GM21381 (cell line): Measurements from ENCODE around the gene CTRL.

ENCODE experiments used
- ATAC-seq: cut with Tn5 transposase; IDR thresholded peaks from one replicate; pipeline ENCODE4 v1.9.1; 2021; ENCODE audit warnings: mild to moderate bottlenecking, moderate library complexity; ENCODE audit not compliant: unreplicated experiment

Gene CTRL

DNA sequence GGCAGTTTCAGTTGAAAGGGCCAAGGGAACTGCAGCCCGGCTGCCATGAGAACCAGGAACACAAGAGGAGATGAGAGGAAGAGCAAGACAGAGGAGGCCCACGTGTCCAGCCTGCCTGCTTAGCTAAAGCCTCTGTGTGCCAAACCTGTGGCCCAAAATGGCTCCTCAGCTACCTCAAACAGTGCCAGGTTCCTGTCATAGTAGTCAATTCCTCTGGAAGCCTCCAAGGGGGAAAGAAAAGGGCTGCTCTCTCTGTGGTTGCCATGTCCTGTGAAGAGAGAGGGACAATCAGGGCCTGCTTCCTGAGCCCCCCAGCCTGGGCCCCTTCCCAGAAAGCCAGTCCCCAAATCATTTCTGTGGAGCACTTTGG lies 31.6 kb upstream of the CTRL start:
- ATAC-seq = no peak

DNA sequence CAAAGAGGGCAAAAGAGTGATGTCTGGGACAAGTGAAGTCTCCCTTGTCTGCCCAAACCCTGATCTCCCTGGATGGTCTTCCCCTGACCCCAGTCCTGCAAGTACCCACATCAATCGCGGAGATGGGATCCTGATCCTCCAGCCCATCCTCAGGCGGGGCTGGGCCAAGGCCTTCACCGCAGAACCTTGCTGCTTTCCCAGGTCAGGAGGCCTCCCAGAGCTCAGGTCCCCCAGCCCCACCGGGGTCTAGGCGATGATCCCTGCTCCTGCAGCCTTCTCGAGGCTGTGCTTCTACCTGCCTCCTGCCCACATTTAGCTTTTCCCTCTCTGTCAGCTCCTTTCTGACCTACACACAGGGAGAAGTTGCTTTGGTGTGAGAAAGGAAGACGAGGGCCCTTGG lies 30.5 kb upstream of the CTRL start:
- ATAC-seq = no peak

GRCh38 chr16:67961551-67961957 lies 29.9 kb upstream of the CTRL start:
- no peak for ATAC-seq

GRCh38 chr16:67959536-67960329 lies 28.1 kb upstream of the CTRL start:
- ATAC-seq = no peak

GRCh38 chr16:67957622-67958021 lies 26.0 kb upstream of the CTRL start:
- ATAC-seq = no peak

- no peak for ATAC-seq
Measured at GRCh38 chr16:67954421-67955196, 22.9 kb upstream of the CTRL start.

- ATAC-seq = no peak
Measured at GRCh38 chr16:67953641-67954375, 22.1 kb upstream of the CTRL start.

DNA sequence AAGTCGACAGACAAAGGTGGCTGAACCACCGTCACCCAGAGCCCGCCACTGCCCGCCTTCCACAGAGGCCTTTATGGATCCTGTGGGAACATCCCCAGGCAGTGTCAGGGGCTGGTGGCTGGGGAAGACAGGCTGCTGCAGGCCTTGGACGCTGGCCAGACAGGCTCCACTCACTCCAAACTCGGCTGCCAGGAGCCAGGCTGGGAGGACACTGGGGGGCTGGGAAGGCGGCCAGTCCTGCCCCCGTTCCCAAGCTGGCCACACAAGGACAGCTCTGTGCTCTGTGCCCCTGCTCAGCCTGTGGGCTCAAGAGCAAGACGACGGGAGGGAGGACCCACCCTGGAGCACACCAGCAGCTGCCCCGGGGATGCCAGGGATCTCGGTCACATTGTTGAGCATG lies 19.8 kb upstream of the CTRL start:
- ATAC-seq = no peak

DNA sequence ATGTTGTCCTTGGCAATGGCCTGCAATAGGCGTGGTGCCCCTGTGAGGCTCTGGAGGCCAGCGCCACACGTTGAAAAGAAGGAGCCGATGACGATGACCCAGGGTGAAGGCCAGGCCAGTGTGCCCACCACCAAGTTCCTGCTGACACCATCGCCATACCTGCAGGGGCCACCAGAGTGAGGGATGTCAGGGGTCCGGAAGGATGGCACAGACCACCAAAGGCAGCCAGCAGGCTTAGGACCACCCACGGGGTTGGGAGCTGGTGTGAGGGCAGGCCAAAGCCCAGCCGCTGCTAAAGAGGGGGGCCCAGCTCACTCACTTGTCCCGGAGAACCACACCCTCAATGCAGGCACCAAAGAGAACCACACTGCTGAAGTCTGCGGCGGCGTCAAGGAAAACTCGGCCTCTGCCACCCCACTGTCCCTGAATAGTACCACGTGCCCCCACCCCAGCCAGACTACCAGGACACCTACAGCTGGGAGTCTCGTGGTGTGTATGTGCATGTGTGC lies 18.7 kb upstream of the CTRL start:
- no peak for ATAC-seq

DNA sequence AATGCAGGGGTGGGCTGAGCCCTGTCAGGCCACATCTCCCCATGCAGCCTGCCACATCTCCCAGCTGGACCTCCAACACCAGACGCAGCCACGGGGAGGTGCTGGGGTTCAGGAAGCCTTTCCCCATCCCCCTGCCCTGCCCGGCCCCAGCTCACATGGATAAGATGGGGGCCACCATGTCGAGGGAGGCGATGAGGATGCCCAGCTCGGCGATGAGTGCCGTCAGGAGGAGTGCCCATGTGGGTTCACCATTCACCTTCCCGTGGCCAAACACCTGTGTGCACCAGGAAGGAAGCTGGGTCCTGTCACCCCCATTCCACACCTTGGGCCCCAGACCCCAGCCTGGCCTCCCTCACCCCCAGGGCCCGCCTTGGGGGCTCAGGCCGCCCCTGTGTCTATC lies 18.0 kb upstream of the CTRL start:
- no peak for ATAC-seq

- ATAC-seq = no peak
Measured at GRCh38 chr16:67948015-67948414, 16.4 kb upstream of the CTRL start.

GRCh38 chr16:67946966-67947558 lies 15.4 kb upstream of the CTRL start:
- ATAC-seq = no peak

DNA sequence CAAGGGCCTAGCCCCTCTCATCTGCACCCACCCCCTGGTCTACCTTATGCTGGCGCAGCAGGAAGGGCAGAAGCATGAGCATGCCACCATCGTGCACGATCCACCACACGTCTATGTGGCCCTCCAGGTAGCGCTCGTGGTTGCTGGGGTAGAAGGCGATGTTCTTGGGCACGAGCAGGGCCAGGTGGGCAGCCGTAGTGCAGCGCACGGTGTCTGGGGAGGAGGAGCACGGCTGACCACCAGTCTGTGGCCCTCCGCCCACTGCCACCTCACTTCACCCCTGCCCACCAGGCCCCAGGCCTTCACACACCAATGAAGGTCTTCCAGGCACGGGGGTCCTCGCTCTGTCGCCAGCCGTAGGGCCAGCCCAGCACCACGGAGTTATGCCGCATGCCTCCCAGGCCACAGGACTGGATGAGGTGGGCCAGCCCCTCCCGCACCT lies 14.5 kb upstream of the CTRL start:
- ATAC-seq = no peak

GRCh38 chr16:67945392-67945933 lies 13.8 kb upstream of the CTRL start:
- ATAC-seq = no peak

DNA sequence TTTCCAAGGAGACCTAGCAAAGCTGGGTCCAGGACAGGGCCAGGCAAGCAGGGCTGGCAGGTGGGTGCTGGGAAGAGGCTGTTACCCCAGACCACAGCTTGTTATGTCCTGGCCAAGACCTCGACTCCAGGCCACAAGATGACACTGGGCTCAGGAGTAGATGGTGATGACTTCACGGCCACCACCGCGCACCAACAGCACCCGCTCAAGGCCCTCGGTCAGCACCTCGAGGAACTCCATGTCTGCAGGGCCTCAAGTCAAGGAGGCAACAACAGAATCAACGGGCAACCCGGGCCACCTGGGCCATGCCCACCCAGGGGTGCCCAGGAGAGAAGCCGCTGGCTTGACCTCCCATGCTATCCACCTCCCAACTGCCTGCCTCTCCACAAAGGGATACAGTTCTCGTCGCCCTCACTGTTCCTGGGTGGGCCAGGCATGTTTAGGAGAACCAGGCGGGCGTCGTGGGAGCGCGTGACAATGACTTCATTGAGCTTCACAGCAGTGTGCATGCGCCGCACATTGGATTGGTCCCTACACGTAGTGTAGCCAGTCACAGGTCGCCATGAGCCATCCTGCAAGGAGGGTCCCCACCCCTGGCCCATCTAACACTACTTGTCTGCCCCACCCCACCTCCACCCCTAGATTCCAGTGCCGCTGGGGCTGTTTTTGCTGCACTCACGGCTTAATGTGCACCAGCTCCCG lies 13.2 kb upstream of the CTRL start:
- no peak for ATAC-seq

DNA sequence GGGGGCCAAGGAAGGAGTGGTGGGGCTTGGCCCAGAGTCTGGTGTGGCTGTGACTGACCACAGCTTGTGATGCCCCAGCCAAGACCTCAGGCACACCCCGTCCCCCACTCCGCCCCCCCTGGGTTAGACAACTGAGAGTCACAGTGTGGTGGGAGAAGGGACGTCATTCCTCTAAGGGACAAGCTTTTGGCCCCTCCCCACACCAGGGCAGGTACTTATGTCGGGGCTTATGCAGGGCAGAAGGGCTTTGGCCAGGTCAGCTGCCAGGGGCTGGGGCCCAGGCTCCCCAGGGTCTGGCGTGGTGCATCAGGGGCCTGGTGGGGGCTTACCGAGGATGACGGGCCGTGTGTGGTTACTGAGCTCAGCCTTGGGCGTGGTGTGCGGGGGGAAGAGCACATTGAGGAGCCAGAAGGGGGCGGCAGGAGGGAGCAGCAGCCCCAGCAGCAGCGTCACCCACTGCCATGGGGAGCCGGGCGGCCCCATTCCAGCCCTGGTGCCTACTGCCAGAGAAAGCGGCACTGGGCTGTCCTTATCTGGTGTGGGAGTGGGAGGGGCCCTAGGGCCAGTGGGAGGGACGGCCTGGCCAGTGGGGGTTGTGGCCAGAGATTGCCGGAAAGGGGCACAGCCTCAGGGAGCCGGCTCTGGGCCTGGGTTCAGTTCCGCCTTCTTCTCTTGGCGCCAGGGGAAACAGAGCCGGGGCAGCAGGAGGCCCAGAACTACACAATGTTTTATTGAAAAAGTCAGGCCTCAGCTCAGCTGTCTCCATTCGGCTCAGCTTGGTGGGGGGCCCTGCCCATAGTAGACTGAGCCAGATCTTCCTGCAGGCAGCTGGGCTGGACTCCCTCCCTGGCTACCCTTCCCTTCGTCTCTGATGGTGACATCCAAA lies 12.2 kb upstream of the CTRL start, which contains the start of gene LCAT:
TSS of gene LCAT (minus strand) at position 502 of the 886 bp plus-strand sequence. CDS start at position 483, 19 bp downstream.
- ATAC-seq = no peak

- ATAC-seq = no peak
Measured at GRCh38 chr16:67943256-67943618, 11.6 kb upstream of the CTRL start.

GRCh38 chr16:67942510-67943255 lies 11.0 kb upstream of the CTRL start:
- ATAC-seq = no peak

GRCh38 chr16:67942200-67942509 lies 10.5 kb upstream of the CTRL start:
- no peak for ATAC-seq
